H9 (cell line): ENCODE results near the gene MRPL36. TPM values are rescaled to one million over a fixed set of nuclear protein-coding genes. Genes with fewer than 3 reads are reported as not detected.

Experiments
- DNase-seq: peaks from one replicate; pipeline ENCODE4 v3.0.0-alpha.2; 2017
- H2AFZ ChIP-seq: one replicate; pipeline ENCODE4 v1.6.1; 2013; ENCODE audit warnings: mild to moderate bottlenecking, low read length, control low read depth, moderate library complexity
- H2AK5ac ChIP-seq: 2 replicates; pipeline ENCODE4 v1.6.1; 2013; ENCODE audit warnings: low read length, control low read depth, mixed read lengths; ENCODE audit not compliant: insufficient read length
- H2BK120ac ChIP-seq: one replicate; pipeline ENCODE4 v1.6.1; 2013; ENCODE audit warnings: low read depth, mild to moderate bottlenecking, low read length, control low read depth, inconsistent platforms; ENCODE audit not compliant: poor library complexity, severe bottlenecking
- H2BK12ac ChIP-seq: 2 replicates; pipeline ENCODE4 v1.6.1; 2013; ENCODE audit warnings: low read length, control low read depth, mixed read lengths, low read depth; ENCODE audit not compliant: insufficient read length
- H2BK15ac ChIP-seq: 2 replicates; pipeline ENCODE4 v1.6.1; 2013; ENCODE audit warnings: low read depth, low read length, control low read depth
- H2BK20ac ChIP-seq: one replicate; pipeline ENCODE4 v1.6.1; 2013; ENCODE audit warnings: low read depth, mild to moderate bottlenecking, low read length, control low read depth, inconsistent platforms; ENCODE audit not compliant: poor library complexity, severe bottlenecking
- H2BK5ac ChIP-seq: 2 replicates; pipeline ENCODE4 v1.6.1; 2013; ENCODE audit warnings: low read length, control low read depth, mixed read lengths; ENCODE audit not compliant: insufficient read length
- H3K14ac ChIP-seq: 2 replicates; pipeline ENCODE4 v1.6.1; 2013; ENCODE audit warnings: low read length, control low read depth; ENCODE audit not compliant: insufficient read depth
- H3K18ac ChIP-seq: 2 replicates; pipeline ENCODE4 v1.6.1; 2013; ENCODE audit warnings: low read depth, mild to moderate bottlenecking, mixed read lengths, low read length, control low read depth; ENCODE audit not compliant: insufficient read length
- H3K23ac ChIP-seq: 2 replicates; pipeline ENCODE4 v1.6.1; 2013; ENCODE audit warnings: low read length, control low read depth, mixed read lengths, low read depth; ENCODE audit not compliant: insufficient read length
- H3K23me2 ChIP-seq: 2 replicates; pipeline ENCODE4 v1.6.1; 2013; ENCODE audit warnings: low read depth, mild to moderate bottlenecking, mixed read lengths, low read length, control low read depth; ENCODE audit not compliant: insufficient read length, poor library complexity, severe bottlenecking
- H3K27ac ChIP-seq: 2 replicates; pipeline ENCODE4 v1.5.1; 2013; ENCODE audit warnings: low read length, control low read depth, mixed read lengths, low read depth; ENCODE audit not compliant: insufficient read length
- H3K27me3 ChIP-seq: 2 replicates; pipeline ENCODE4 v1.6.1; 2013; ENCODE audit warnings: low read length, control low read depth, inconsistent platforms; ENCODE audit not compliant: insufficient read depth
- H3K4ac ChIP-seq: 2 replicates; pipeline ENCODE4 v1.6.1; 2013; ENCODE audit warnings: low read depth, mild to moderate bottlenecking, control low read depth, inconsistent platforms, low read length, moderate library complexity
- H3K4me1 ChIP-seq: 2 replicates; pipeline ENCODE4 v1.6.1; 2013; ENCODE audit warnings: low read length, control low read depth, inconsistent platforms; ENCODE audit not compliant: insufficient read depth
- H3K4me2 ChIP-seq: 2 replicates; pipeline ENCODE4 v1.6.1; 2013; ENCODE audit warnings: low read length, control low read depth, mixed read lengths; ENCODE audit not compliant: insufficient read length, insufficient read depth
- H3K56ac ChIP-seq: 2 replicates; pipeline ENCODE4 v1.6.1; 2013; ENCODE audit warnings: low read depth, mild to moderate bottlenecking, mixed read lengths, low read length, control low read depth; ENCODE audit not compliant: insufficient read length
- H3K79me1 ChIP-seq: 2 replicates; pipeline ENCODE4 v1.6.1; 2013; ENCODE audit warnings: low read depth, mild to moderate bottlenecking, moderate library complexity, low read length, control low read depth, inconsistent platforms; ENCODE audit not compliant: insufficient read depth, poor library complexity, severe bottlenecking
- H3K79me2 ChIP-seq: 2 replicates; pipeline ENCODE4 v1.6.1; 2013; ENCODE audit warnings: low read length, control low read depth, inconsistent platforms; ENCODE audit not compliant: insufficient read depth
- H3K9ac ChIP-seq: 2 replicates; pipeline ENCODE4 v1.6.1; 2013; ENCODE audit warnings: low read length, control low read depth, mixed read lengths; ENCODE audit not compliant: insufficient read length; ENCODE audit errors: extremely low read depth
- H3K9me3 ChIP-seq: one replicate; pipeline ENCODE4 v1.6.1; 2013; ENCODE audit warnings: low read depth, low read length, inconsistent platforms; ENCODE audit not compliant: control insufficient read depth
- H3T11ph ChIP-seq: one replicate; pipeline ENCODE4 v1.6.1; 2013; ENCODE audit warnings: mild to moderate bottlenecking, low read length, control low read depth, inconsistent platforms
- H4K20me1 ChIP-seq: one replicate; pipeline ENCODE4 v1.6.1; 2013; ENCODE audit not compliant: control insufficient read depth, insufficient read length, insufficient read depth
- H4K5ac ChIP-seq: 2 replicates; pipeline ENCODE4 v1.6.1; 2013; ENCODE audit warnings: low read depth, mild to moderate bottlenecking, mixed read lengths, low read length, control low read depth; ENCODE audit not compliant: insufficient read length
- H4K8ac ChIP-seq: replicated peaks from 2 replicates; pipeline ENCODE4 v1.6.1; 2013; ENCODE audit warnings: low read length, control low read depth, mixed read lengths, low read depth; ENCODE audit not compliant: insufficient read length
- H4K91ac ChIP-seq: 2 replicates; pipeline ENCODE4 v1.6.1; 2013; ENCODE audit warnings: low read depth, mild to moderate bottlenecking, moderate library complexity, mixed read lengths, low read length, control low read depth; ENCODE audit not compliant: insufficient read length
- H3K27ac Mint-ChIP-seq, 3 experiments: 2 replicates in 2 of 3; 3 replicates in 1 of 3; pipeline ENCODE4 v1.8.0; 2020 to 2021; ENCODE audit warnings: mixed read lengths in 3 of 3, mild to moderate bottlenecking in 1 of 3, moderate library complexity in 1 of 3
- H3K27me3 Mint-ChIP-seq: 2 replicates; pipeline ENCODE4 v1.8.0; 2021; ENCODE audit warnings: low read depth, mild to moderate bottlenecking, moderate library complexity, mixed read lengths
- H3K36me3 Mint-ChIP-seq, 3 experiments: 2 replicates in 2 of 3; 3 replicates in 1 of 3; pipeline ENCODE4 v1.8.0; 2020 to 2021; ENCODE audit warnings: low read depth in 3 of 3, mixed read lengths in 3 of 3; ENCODE audit not compliant: insufficient read depth in 1 of 3
- H3K4me1 Mint-ChIP-seq, 2 experiments: 2 replicates each; pipeline ENCODE4 v1.8.0; 2020; ENCODE audit warnings: mixed read lengths in 2 of 2
- H3K4me3 Mint-ChIP-seq, 2 experiments: 2 replicates in 1 of 2; 3 replicates in 1 of 2; pipeline ENCODE4 v1.8.0; 2020 to 2021; ENCODE audit warnings: mild to moderate bottlenecking in 2 of 2, mixed read lengths in 2 of 2, moderate library complexity in 1 of 2
- H3K9me3 Mint-ChIP-seq, 2 experiments: 2 replicates in 1 of 2; 3 replicates in 1 of 2; pipeline ENCODE4 v1.8.0; 2020; ENCODE audit warnings: mild to moderate bottlenecking in 2 of 2, mixed read lengths in 2 of 2, moderate library complexity in 1 of 2
- CTCF ChIP-seq: fragments of 200-600 bp; sonication (generic); conservative IDR thresholded peaks from 3 replicates; pipeline ENCODE4 v1.8.0; 2021; ENCODE audit warnings: antibody characterized with exemption, mild to moderate bottlenecking
- WGBS: extraction: QIAGEN DNeasy Blood & Tissue Kit; methylation state at CpG from one replicate; pipeline ENCODE4 v1.1.7; 2013; ENCODE audit warnings: missing lambda C conversion rate, low lambda C conversion rate, mixed read lengths; ENCODE audit not compliant: insufficient read length; ENCODE audit errors: extremely low coverage; 5-methylcytosine and 5-hydroxymethylcytosine counted together
- total RNA-seq: library from RNA; stranded (reverse); gene quantifications from 2 replicates; pipeline ENCODE4 v1.2.1, GENCODE V29; 2021

The MRPL36 gene
- total RNA-seq, 1 experiment from 2014 or later: 67.3 TPM

- no peaks in the 10 kb centered on the region for H3K23me2 ChIP-seq
- no peaks in the 10 kb centered on the region for H3K79me2 ChIP-seq
- no peak overlapping the region for H4K91ac ChIP-seq
- H3K4me1 ChIP-seq: no peaks in the 10 kb centered on the region
- no peak overlapping the region for H3K4me2 ChIP-seq
- no peaks in the 10 kb centered on the region for H3K36me3 Mint-ChIP-seq
- H3K9me3 ChIP-seq: no peaks in the 10 kb centered on the region
- no peak overlapping the region for H3K18ac ChIP-seq
- no peak for DNase-seq
- no peaks in the 10 kb centered on the region for H3K79me1 ChIP-seq
- H3K4me3 Mint-ChIP-seq: no peak overlapping the region
- peaks cover 4 to 6% of the 10 kb centered on the region in 2 experiments for H3K4me1 Mint-ChIP-seq
- no peak overlapping the region for H2BK20ac ChIP-seq
- no peak overlapping the region for H3K27ac Mint-ChIP-seq
- H3K9ac ChIP-seq: no peak overlapping the region
- H2BK12ac ChIP-seq: no peak overlapping the region
- H2AK5ac ChIP-seq: no peak overlapping the region
- no peak overlapping the region for H3K14ac ChIP-seq
- no peak overlapping the region for H2BK5ac ChIP-seq
- no peak overlapping the region for H3K56ac ChIP-seq
- no peak for TF ChIP-seq CTCF
- H2BK15ac ChIP-seq: no peak overlapping the region
- WGBS: no CpG with 5 or more reads among the region's 6 CpGs
- H3K4ac ChIP-seq: no peak overlapping the region
- H3T11ph ChIP-seq: no peak overlapping the region
- H3K27me3 Mint-ChIP-seq: peaks cover 4% of the 10 kb centered on the region; the same call in 1 of the 2 replicates
- H2BK120ac ChIP-seq: no peak overlapping the region
- H3K27ac ChIP-seq: no peak overlapping the region
- H3K27me3 ChIP-seq: no peaks in the 10 kb centered on the region; the same call in 1 of the 2 replicates
- H2AFZ ChIP-seq: no peak overlapping the region
- H3K9me3 Mint-ChIP-seq: peaks cover 4 to 6% of the 10 kb centered on the region in 2 experiments; a peak in 4 of 5 replicates
- H3K23ac ChIP-seq: no peak overlapping the region
- H4K8ac ChIP-seq: no peak overlapping the region
- H4K20me1 ChIP-seq: no peaks in the 10 kb centered on the region
- H4K5ac ChIP-seq: no peak overlapping the region
Measured at GRCh38 chr5:1770443-1770802, 29.2 kb downstream of the MRPL36 start.
